GM18868 (cell line): Measurements from ENCODE around the gene ZGLP1.
"Not testable (repeated sequence)": the region's sequence is repeated elsewhere in the genome, so short reads cannot be mapped to it uniquely, and the experiment has no call there.

Experiments
- ATAC-seq: cut with Tn5 transposase; IDR thresholded peaks from one replicate; pipeline ENCODE4 v1.9.1; 2021; ENCODE audit warnings: mild to moderate bottlenecking, moderate library complexity; ENCODE audit not compliant: unreplicated experiment

Gene ZGLP1

GRCh38 chr19:10282043-10282442 lies 27.6 kb downstream of the ZGLP1 start:
- ATAC-seq: not testable (repeated sequence)

GRCh38 chr19:10279737-10280442 lies 29.7 kb downstream of the ZGLP1 start:
- ATAC-seq: no peak

- ATAC-seq: no peak
These were observed 30.7 kb downstream of the ZGLP1 start for GRCh38 chr19:10278935-10279334.

GRCh38 chr19:10277795-10278589 lies 31.6 kb downstream of the ZGLP1 start:
- ATAC-seq: no peak

- ATAC-seq: no peak
These were observed 35.0 kb downstream of the ZGLP1 start for GRCh38 chr19:10274589-10274988.

GRCh38 chr19:10271543-10272086 lies 38.0 kb downstream of the ZGLP1 start:
- ATAC-seq: peak; percentile 37

- peak; percentile 36 for ATAC-seq
These were observed 38.8 kb downstream of the ZGLP1 start, which contains the start of gene ICAM1 for GRCh38 chr19:10270616-10271394. Gene ICAM1, plus strand, starts transcription at chr19:10271120. Its CDS starts 40 bp downstream, at chr19:10271160.

- ATAC-seq: peak; percentile 32
These were observed 39.4 kb downstream of the ZGLP1 start for GRCh38 chr19:10270180-10270615.

- ATAC-seq: peak; percentile 37
These were observed 40.1 kb downstream of the ZGLP1 start for GRCh38 chr19:10269333-10270179.

GRCh38 chr19:10268071-10268470 lies 41.5 kb downstream of the ZGLP1 start:
- no peak for ATAC-seq

GRCh38 chr19:10266706-10267105 lies 42.9 kb downstream of the ZGLP1 start:
- ATAC-seq: no peak

GRCh38 chr19:10262771-10263170 lies 46.8 kb downstream of the ZGLP1 start:
- no peak for ATAC-seq

GRCh38 chr19:10260141-10260584 lies 49.5 kb downstream of the ZGLP1 start:
- ATAC-seq: no peak

- no peak for ATAC-seq
These were observed 50.3 kb downstream of the ZGLP1 start for GRCh38 chr19:10259162-10259905.

GRCh38 chr19:10258080-10258710 lies 51.4 kb downstream of the ZGLP1 start:
- no peak for ATAC-seq

- no peak for ATAC-seq
These were observed 52.5 kb downstream of the ZGLP1 start for GRCh38 chr19:10256970-10257615.

- no peak for ATAC-seq
These were observed 53.1 kb downstream of the ZGLP1 start for GRCh38 chr19:10256551-10256950.

- ATAC-seq: no peak
These were observed 54.3 kb downstream of the ZGLP1 start for GRCh38 chr19:10255358-10255757.
